HUES48 (cell line): ENCODE results near the gene BPIFA1.

Source experiments
- H3K27ac ChIP-seq: one replicate; pipeline ENCODE4 v1.7.0; 2013; ENCODE audit warnings: low read depth, low read length, inconsistent platforms
- H3K27me3 ChIP-seq: 2 replicates; pipeline ENCODE4 v1.6.1; 2013; ENCODE audit warnings: mild to moderate bottlenecking, low read length; ENCODE audit not compliant: control insufficient read depth, insufficient read depth
- H3K36me3 ChIP-seq: 2 replicates; pipeline ENCODE4 v1.6.1; 2013; ENCODE audit warnings: low read length; ENCODE audit not compliant: control insufficient read depth, insufficient read depth
- H3K4me1 ChIP-seq: 2 replicates; pipeline ENCODE4 v1.6.1; 2013; ENCODE audit warnings: mild to moderate bottlenecking, low read length; ENCODE audit not compliant: control insufficient read depth, insufficient read depth
- H3K4me3 ChIP-seq: 2 replicates; pipeline ENCODE4 v1.5.1; 2013; ENCODE audit warnings: mild to moderate bottlenecking, low read depth, low read length
- H3K9ac ChIP-seq: 2 replicates; pipeline ENCODE4 v1.6.1; 2013; ENCODE audit warnings: mild to moderate bottlenecking, low read depth, low read length, moderate library complexity
- H3K9me3 ChIP-seq: 2 replicates; pipeline ENCODE4 v1.6.1; 2013; ENCODE audit warnings: low read length; ENCODE audit not compliant: control insufficient read depth, insufficient read depth

Gene BPIFA1

GRCh38 chr20:33287884-33288283, 52.1 kb downstream of the BPIFA1 start:
- Histone ChIP-seq H3K9me3 (no peaks in the 10 kb centered on the region), H3K27me3 (no peaks in the 10 kb centered on the region), H3K9ac (no peak overlapping the region), H3K4me3 (no peak overlapping the region), H3K27ac (no peak overlapping the region), H3K36me3 (no peaks in the 10 kb centered on the region), H3K4me1 (no peaks in the 10 kb centered on the region)

GRCh38 chr20:33290852-33291251, 55.1 kb downstream of the BPIFA1 start:
- no peaks in the 10 kb centered on the region for H3K36me3 ChIP-seq
- H3K27me3 ChIP-seq, result no peaks in the 10 kb centered on the region
- no peak overlapping the region for H3K9ac ChIP-seq
- H3K4me1 ChIP-seq, result no peaks in the 10 kb centered on the region
- H3K27ac ChIP-seq, result no peak overlapping the region
- H3K9me3 ChIP-seq, result no peaks in the 10 kb centered on the region
- no peak overlapping the region for H3K4me3 ChIP-seq

GRCh38 chr20:33291416-33291815, 55.6 kb downstream of the BPIFA1 start:
- Histone ChIP-seq H3K27ac (no peak overlapping the region), H3K9ac (no peak overlapping the region), H3K27me3 (no peaks in the 10 kb centered on the region), H3K9me3 (no peaks in the 10 kb centered on the region), H3K4me3 (no peak overlapping the region), H3K4me1 (no peaks in the 10 kb centered on the region), H3K36me3 (no peaks in the 10 kb centered on the region)

- no peaks in the 10 kb centered on the region for H3K4me1 ChIP-seq
- no peaks in the 10 kb centered on the region for H3K27me3 ChIP-seq
- H3K9ac ChIP-seq, result no peak overlapping the region
- no peaks in the 10 kb centered on the region for H3K36me3 ChIP-seq
- no peak overlapping the region for H3K4me3 ChIP-seq
- no peaks in the 10 kb centered on the region for H3K9me3 ChIP-seq
- no peak overlapping the region for H3K27ac ChIP-seq
Measured at GRCh38 chr20:33291830-33292355, 56.1 kb downstream of the BPIFA1 start.
